Bronchial epithelial cell (primary cell): ENCODE data around the gene TANC1. TPM values are rescaled to one million over a fixed set of nuclear protein-coding genes. Genes with fewer than 3 reads are reported as not detected.

Source experiments
- DNase-seq: peaks from one replicate; pipeline ENCODE4 v3.0.0-alpha.2; 2010; ENCODE audit warnings: low read depth
- FAIRE-seq: peaks from 2 replicates; lab custom pipeline; 2011; peaks lifted over from hg19 to GRCh38; lab: Jason Lieb, UNC
- H3K27me3 ChIP-seq: 2 replicates; pipeline ENCODE4 v1.5.1; 2011; ENCODE audit warnings: low read length; ENCODE audit not compliant: control insufficient read depth, insufficient read depth
- H3K36me3 ChIP-seq: 2 replicates; pipeline ENCODE4 v1.5.1; 2011; ENCODE audit warnings: low read length; ENCODE audit not compliant: control insufficient read depth, insufficient read depth
- H3K4me3 ChIP-seq: 2 replicates; pipeline ENCODE4 v1.5.1; 2011; ENCODE audit warnings: mild to moderate bottlenecking, low read depth, low read length, control low read depth
- CTCF ChIP-seq: IDR thresholded peaks from 2 replicates; pipeline ENCODE4 v1.5.1; 2011; ENCODE audit warnings: mild to moderate bottlenecking, moderate library complexity, low read length, control low read depth, inconsistent platforms; ENCODE audit not compliant: insufficient read depth, severe bottlenecking
- total RNA-seq: library from RNA; depleted of rRNA; stranded (reverse); fragments of >200 nt; gene quantifications from 2 replicates; pipeline ENCODE4 v1.2.1, GENCODE V29; 2014

TANC1 gene
- total RNA-seq, 1 donor from 2014 or later = 29.5 TPM

GRCh38 chr2:159272156-159272555 lies 303.7 kb downstream of the TANC1 start:
- H3K4me3 ChIP-seq = no peak overlapping the region
- DNase-seq = peak; percentile 6
- TF ChIP-seq CTCF = no peak
- no peaks in the 10 kb centered on the region for H3K27me3 ChIP-seq
- no peak for FAIRE-seq
- H3K36me3 ChIP-seq = peaks cover 2% of the 10 kb centered on the region

DNA sequence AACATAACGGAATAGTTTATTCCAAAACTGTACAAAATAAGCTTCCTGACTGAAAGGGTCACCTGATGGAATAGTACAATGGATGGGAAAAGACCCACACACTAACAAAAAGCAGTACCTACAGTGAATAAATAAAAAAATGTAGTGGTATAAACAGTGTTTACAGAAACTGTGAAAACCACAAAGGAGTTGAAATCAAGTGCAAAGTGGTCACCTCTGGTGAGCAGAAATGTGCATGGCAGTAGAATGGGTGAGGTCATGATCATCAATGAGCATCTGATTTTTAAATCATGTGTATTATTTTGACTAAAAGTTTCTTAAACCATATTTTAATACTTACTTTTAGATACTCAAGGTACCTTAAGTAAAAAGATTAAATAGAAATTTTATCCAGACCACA lies 306.7 kb downstream of the TANC1 start:
- H3K4me3 ChIP-seq = no peak overlapping the region
- H3K27me3 ChIP-seq = no peaks in the 10 kb centered on the region
- peaks cover 3% of the 10 kb centered on the region for H3K36me3 ChIP-seq
- DNase-seq = no peak
- TF ChIP-seq CTCF = no peak
- no peak for FAIRE-seq

DNA sequence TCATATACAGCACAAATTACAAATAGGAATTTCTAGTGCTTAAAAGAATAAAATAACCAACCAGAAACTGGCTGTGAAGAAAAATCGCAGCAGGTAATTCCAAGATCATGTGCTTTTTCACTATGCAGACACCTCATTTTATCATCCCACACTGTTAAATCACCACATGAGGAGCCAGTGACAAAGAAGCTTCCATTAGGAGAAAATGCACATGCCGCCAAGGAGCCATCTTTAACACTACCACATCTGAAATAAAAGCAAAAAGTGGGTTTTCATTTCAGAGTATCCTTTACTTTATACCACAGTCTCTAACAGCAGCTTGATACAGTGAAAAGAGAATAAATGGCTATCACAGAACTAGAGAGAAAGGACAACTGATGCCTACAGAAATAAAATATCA lies 311.3 kb downstream of the TANC1 start:
- Histone ChIP-seq H3K27me3 (no peaks in the 10 kb centered on the region), H3K4me3 (no peak overlapping the region), H3K36me3 (peaks cover 2% of the 10 kb centered on the region)
- DNase-seq (no peak), FAIRE-seq (no peak)
- TF ChIP-seq CTCF = no peak

- DNase-seq = no peak
- no peak for TF ChIP-seq CTCF
- H3K27me3 ChIP-seq = no peaks in the 10 kb centered on the region
- peaks cover 2% of the 10 kb centered on the region for H3K36me3 ChIP-seq
- no peak for FAIRE-seq
- no peak overlapping the region for H3K4me3 ChIP-seq
Measured at GRCh38 chr2:159281002-159281401, 312.6 kb downstream of the TANC1 start.

Other genes with a start within 250 kb of the TANC1 start
- gene DAPL1, start 173.3 kb upstream of the TANC1 start, total RNA-seq = 1.0 TPM in 1 of 2 replicates, not detected in the other